HCT116 (cell line): ENCODE results near the gene DLX3. TPM values are rescaled to one million over a fixed set of nuclear protein-coding genes. Genes with fewer than 3 reads are reported as not detected.

Experiments used
- ATAC-seq: fragments of 200-7000 bp; cut with Tn5 transposase; 2 replicates; pipeline ENCODE4 v1.9.1; 2020; ENCODE audit warnings: mild to moderate bottlenecking, moderate library complexity
- BruUV-seq: library from RNA; stranded (reverse); fragments of 400-500 nt; replicated peaks from 2 replicates; lab custom pipeline; 2021; lab: Mats Ljungman, UMichigan
- CTCF ChIA-PET: fragments of 300-600 bp; sonication (Branson Sonifier 250); formaldehyde crosslinking; loops from one replicate; lab custom pipeline; 2021; ENCODE audit warnings: antibody characterized with exemption; lab: Charles Lee
- POLR2A ChIA-PET: fragments of 300-600, 350-600 bp; sonication (Branson Sonifier 250); formaldehyde crosslinking; loops from one replicate; lab custom pipeline; 2021; ENCODE audit warnings: antibody characterized with exemption; lab: Charles Lee
- RAD21 ChIA-PET, 2 experiments: fragments of 300-600 bp; sonication (Branson Sonifier 250); formaldehyde crosslinking; loops; one replicate each; lab custom pipeline; 2023; ENCODE audit warnings: low total read pairs in 2 of 2; ENCODE audit not compliant: uncharacterized antibody in 2 of 2, unreplicated experiment in 2 of 2, low non-redundant PET in 1 of 2; lab: Charles Lee
- DNase-seq: peaks from one replicate; pipeline ENCODE4 v3.0.0-alpha.2; 2010; ENCODE audit warnings: low read depth, low spot score
- H2AFZ ChIP-seq: fragments of 200-600 bp; shearing (Covaris generic), sonication (generic); 2 replicates; pipeline ENCODE4 v1.6.1; 2017; ENCODE audit warnings: low read depth, mixed run types, mixed read lengths, antibody characterized with exemption, low read length; ENCODE audit not compliant: poor library complexity, severe bottlenecking
- H3K27ac ChIP-seq: 2 replicates; pipeline ENCODE4 v1.5.1; 2012; ENCODE audit warnings: low read depth, low read length
- H3K27me3 ChIP-seq: fragments of 200-600 bp; sonication (generic); 2 replicates; pipeline ENCODE4 v1.6.1; 2016; ENCODE audit warnings: mixed run types, low read length, mixed read lengths; ENCODE audit not compliant: insufficient read depth
- H3K36me3 ChIP-seq, 2 experiments: fragments of 200-500 bp in 1 of 2; fragments of 200-600 bp in 1 of 2; sonication (Bioruptor generic) in 1 of 2; sonication (generic) in 1 of 2; 2 replicates each; pipeline versions ENCODE4 v1.5.1 to v1.6.1; 2014 to 2016; ENCODE audit warnings: low read length in 2 of 2, inconsistent platforms in 1 of 2, mixed read lengths in 1 of 2, mixed run types in 1 of 2; ENCODE audit not compliant: insufficient read depth in 2 of 2, control insufficient read depth in 1 of 2
- H3K4me1 ChIP-seq, 2 experiments: fragments of 200-600 bp in 1 of 2; sonication (generic) in 1 of 2; 2 replicates each; pipeline versions ENCODE4 v1.5.1 to v1.6.1; 2012 to 2017; ENCODE audit warnings: low read length in 2 of 2, inconsistent platforms in 1 of 2, mild to moderate bottlenecking in 1 of 2, mixed read lengths in 1 of 2, mixed run types in 1 of 2, moderate library complexity in 1 of 2; ENCODE audit not compliant: insufficient read depth in 2 of 2, control insufficient read depth in 1 of 2
- H3K4me2 ChIP-seq: fragments of 200-600 bp; sonication (generic); 2 replicates; pipeline ENCODE4 v1.6.1; 2017; ENCODE audit warnings: mixed run types, low read length, mixed read lengths
- H3K4me3 ChIP-seq, 2 experiments: fragments of 200-600 bp in 1 of 2; sonication (generic) in 1 of 2; replicated peaks in 1 of 2; 2 replicates each; pipeline ENCODE4 v1.5.1; 2011 to 2016; ENCODE audit warnings: low read length in 2 of 2, control low read depth in 1 of 2, low read depth in 1 of 2, mild to moderate bottlenecking in 1 of 2, mixed read lengths in 1 of 2, mixed run types in 1 of 2
- H3K79me2 ChIP-seq: fragments of 200-600 bp; sonication (generic); 2 replicates; pipeline ENCODE4 v1.6.1; 2017; ENCODE audit warnings: mild to moderate bottlenecking, mixed run types, low read length, moderate library complexity, mixed read lengths; ENCODE audit not compliant: insufficient read depth
- H3K9ac ChIP-seq: fragments of 200-600 bp; sonication (generic); 2 replicates; pipeline ENCODE4 v1.6.1; 2016; ENCODE audit warnings: low read length, mixed read lengths
- H3K9me2 ChIP-seq: fragments of 200-600 bp; sonication (generic), shearing (Covaris generic); 2 replicates; pipeline ENCODE4 v1.6.1; 2017; ENCODE audit warnings: mixed run types, mild to moderate bottlenecking, moderate library complexity; ENCODE audit not compliant: insufficient read depth
- H3K9me3 ChIP-seq, 2 experiments: fragments of 200-500 bp in 1 of 2; fragments of 200-600 bp in 1 of 2; sonication (Bioruptor generic) in 1 of 2; sonication (generic) in 1 of 2; 2 replicates each; pipeline ENCODE4 v1.6.1; 2014 to 2017; ENCODE audit warnings: low read length in 2 of 2, mixed read lengths in 2 of 2, inconsistent platforms in 1 of 2, low read depth in 1 of 2, mild to moderate bottlenecking in 1 of 2, mixed run types in 1 of 2, moderate library complexity in 1 of 2; ENCODE audit not compliant: control insufficient read depth in 1 of 2, insufficient read depth in 1 of 2
- H4K20me1 ChIP-seq: fragments of 200-600 bp; sonication (generic), shearing (Covaris generic); 2 replicates; pipeline ENCODE4 v1.6.1; 2017; ENCODE audit warnings: mixed run types, mild to moderate bottlenecking, moderate library complexity; ENCODE audit not compliant: insufficient read depth
- CBX3 ChIP-seq: IDR thresholded peaks from 2 replicates; pipeline ENCODE4 v1.6.1; 2012; ENCODE audit warnings: low read depth
- CEBPB ChIP-seq: IDR thresholded peaks from 2 replicates; pipeline ENCODE4 v1.6.1; 2012; ENCODE audit warnings: low read depth
- ELF1 ChIP-seq: IDR thresholded peaks from 2 replicates; pipeline ENCODE4 v1.6.1; 2012; ENCODE audit warnings: low read depth, borderline replicate concordance
- EZH2phosphoT487 ChIP-seq: fragments of 200-600 bp; IDR thresholded peaks from 2 replicates; pipeline ENCODE4 v1.6.1; 2018; ENCODE audit warnings: antibody characterized with exemption, borderline replicate concordance
- JUND ChIP-seq: IDR thresholded peaks from 2 replicates; pipeline ENCODE4 v1.6.1; 2012
- POLR2A ChIP-seq: IDR thresholded peaks from 2 replicates; pipeline ENCODE4 v1.7.0; 2011; ENCODE audit warnings: borderline replicate concordance; ENCODE audit not compliant: insufficient read depth, insufficient read length; ENCODE audit errors: extremely low read depth
- RAD21 ChIP-seq: IDR thresholded peaks from 2 replicates; pipeline ENCODE4 v1.6.1; 2012; ENCODE audit warnings: low read depth, mild to moderate bottlenecking
- REST ChIP-seq: IDR thresholded peaks from 2 replicates; pipeline ENCODE4 v1.6.1; 2012; ENCODE audit warnings: low read depth
- SIN3A ChIP-seq: IDR thresholded peaks from 2 replicates; pipeline ENCODE4 v1.6.1; 2012; ENCODE audit warnings: low read depth
- SRF ChIP-seq: IDR thresholded peaks from 2 replicates; pipeline ENCODE4 v1.6.1; 2012; ENCODE audit warnings: low read depth
- TCF7L2 ChIP-seq: IDR thresholded peaks from 2 replicates; pipeline ENCODE4 v1.7.0; 2011; ENCODE audit warnings: borderline replicate concordance, inconsistent platforms; ENCODE audit not compliant: insufficient read depth, insufficient read length; ENCODE audit errors: extremely low read depth
- YY1 ChIP-seq: IDR thresholded peaks from 2 replicates; pipeline ENCODE4 v1.6.1; 2011; ENCODE audit warnings: low read length, low read depth, moderate library complexity, mild to moderate bottlenecking; ENCODE audit not compliant: insufficient replicate concordance; ENCODE audit errors: extremely low read depth
- ZNF274 ChIP-seq: fragments of 200-500 bp; sonication (Bioruptor generic); IDR thresholded peaks from 2 replicates; pipeline ENCODE4 v1.6.1; 2014; ENCODE audit warnings: mild to moderate bottlenecking, low read depth, low read length, inconsistent platforms
- intact Hi-C: fragments of 100-400 bp; cut with micrococcal nuclease; formaldehyde crosslinking; loops from 2 replicates; pipeline ENCODE4 v1.10.0; 2022
- total RNA-seq: library from RNA; stranded (reverse); gene quantifications from one replicate; pipeline ENCODE4 v1.2.1, GENCODE V29; 2021; ENCODE audit not compliant: unreplicated experiment
- TF ChIP-seq, protein P1 (sequence below): IDR thresholded peaks from 2 replicates; pipeline ENCODE4 v1.6.1; 2012
- TF ChIP-seq, protein P2 (sequence below), 3 experiments: fragments of 200-600 bp in 1 of 3; sonication (generic) in 1 of 3; IDR thresholded peaks in 2 of 3; conservative IDR thresholded peaks in 1 of 3; 2 replicates each; pipeline ENCODE4 v1.5.1; 2012 to 2017; ENCODE audit warnings: low read depth in 2 of 3, low read length in 2 of 3, antibody characterized with exemption in 1 of 3, borderline replicate concordance in 1 of 3, control low read depth in 1 of 3, mild to moderate bottlenecking in 1 of 3, mixed read lengths in 1 of 3, mixed run types in 1 of 3, moderate library complexity in 1 of 3; ENCODE audit not compliant: insufficient read depth in 1 of 3

Gene DLX3
- total RNA-seq, 1 experiment from 2014 or later, result not detected

DNA sequence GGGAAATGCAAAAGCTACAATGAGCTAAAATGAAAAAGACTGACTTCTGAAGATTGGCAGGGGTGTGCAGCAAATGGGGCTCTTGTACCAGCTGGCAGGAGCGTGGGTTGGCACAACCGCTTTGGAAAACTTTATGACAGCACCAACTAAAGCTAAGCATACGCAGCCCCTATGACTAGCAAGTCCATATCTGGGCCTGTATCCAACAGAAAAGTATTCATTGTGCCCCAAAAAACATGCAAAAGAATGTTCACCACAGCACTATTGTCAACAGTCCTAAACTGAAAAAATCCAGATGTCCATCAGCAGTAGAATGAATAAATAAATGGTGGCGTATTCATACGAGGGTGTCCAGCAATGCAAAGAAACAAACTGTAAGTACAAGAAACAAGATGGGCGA, 38.3 kb upstream of the DLX3 start:
- H3K9ac ChIP-seq, result no peak overlapping the region
- intact Hi-C loops, result no loop called here
- no peak for DNase-seq
- H3K79me2 ChIP-seq, result no peaks in the 10 kb centered on the region
- H3K27ac ChIP-seq, result no peak overlapping the region
- RAD21 ChIA-PET, result interaction anchor here in 1 of 2 experiments (0.6 kb wide), 1 partner anchor 43 kb away, joined by 4 read pairs; no protein-coding TSS in a partner anchor
- CTCF ChIA-PET, result interaction anchor here (3.2 kb wide), 1 partner anchor 61 kb away, joined by 12 read pairs; no protein-coding TSS in a partner anchor
- TF ChIP-seq ZNF274, result no peak
- TF ChIP-seq, protein P1, sequence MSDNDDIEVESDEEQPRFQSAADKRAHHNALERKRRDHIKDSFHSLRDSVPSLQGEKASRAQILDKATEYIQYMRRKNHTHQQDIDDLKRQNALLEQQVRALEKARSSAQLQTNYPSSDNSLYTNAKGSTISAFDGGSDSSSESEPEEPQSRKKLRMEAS, result no peak
- TF ChIP-seq EZH2phosphoT487, result no peak
- no peak for TF ChIP-seq SIN3A
- no peak for TF ChIP-seq JUND
- TF ChIP-seq, protein P2, sequence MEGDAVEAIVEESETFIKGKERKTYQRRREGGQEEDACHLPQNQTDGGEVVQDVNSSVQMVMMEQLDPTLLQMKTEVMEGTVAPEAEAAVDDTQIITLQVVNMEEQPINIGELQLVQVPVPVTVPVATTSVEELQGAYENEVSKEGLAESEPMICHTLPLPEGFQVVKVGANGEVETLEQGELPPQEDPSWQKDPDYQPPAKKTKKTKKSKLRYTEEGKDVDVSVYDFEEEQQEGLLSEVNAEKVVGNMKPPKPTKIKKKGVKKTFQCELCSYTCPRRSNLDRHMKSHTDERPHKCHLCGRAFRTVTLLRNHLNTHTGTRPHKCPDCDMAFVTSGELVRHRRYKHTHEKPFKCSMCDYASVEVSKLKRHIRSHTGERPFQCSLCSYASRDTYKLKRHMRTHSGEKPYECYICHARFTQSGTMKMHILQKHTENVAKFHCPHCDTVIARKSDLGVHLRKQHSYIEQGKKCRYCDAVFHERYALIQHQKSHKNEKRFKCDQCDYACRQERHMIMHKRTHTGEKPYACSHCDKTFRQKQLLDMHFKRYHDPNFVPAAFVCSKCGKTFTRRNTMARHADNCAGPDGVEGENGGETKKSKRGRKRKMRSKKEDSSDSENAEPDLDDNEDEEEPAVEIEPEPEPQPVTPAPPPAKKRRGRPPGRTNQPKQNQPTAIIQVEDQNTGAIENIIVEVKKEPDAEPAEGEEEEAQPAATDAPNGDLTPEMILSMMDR (IDR thresholded peaks at IDR 0.05 in 2 of 3, conservative IDR thresholded peaks at IDR 0.05 in 1 of 3; ENCODE audit: borderline replicate concordance in 1 of 3, insufficient read depth in 1 of 3, low read depth in 2 of 3, low read length in 2 of 3), result no peak
- no peak for TF ChIP-seq POLR2A
- TF ChIP-seq CBX3, result no peak
- TF ChIP-seq ELF1, result no peak
- TF ChIP-seq SRF, result no peak
- TF ChIP-seq REST, result no peak
- TF ChIP-seq TCF7L2, result no peak
- no peak for TF ChIP-seq RAD21
- TF ChIP-seq YY1, result no peak
- TF ChIP-seq CEBPB, result no peak
- TF ChIP-seq, all 23 proteins: peak for 0
- POLR2A ChIA-PET, result interaction anchor here (7.2 kb wide), 1 partner anchor 21 kb away, joined by 99 read pairs; the partner anchor contains the start of gene ITGA3
- Histone ChIP-seq H3K9me2 (no peaks in the 10 kb centered on the region), H2AFZ (no peak overlapping the region), H3K36me3 (no peaks in the 10 kb centered on the region), H3K4me1 (peaks cover 37 to 65% of the 10 kb centered on the region in 2 experiments), H3K4me3 (no peak overlapping the region), H3K27me3 (no peaks in the 10 kb centered on the region), H4K20me1 (no peaks in the 10 kb centered on the region), H3K4me2 (no peak overlapping the region), H3K9me3 (no peaks in the 10 kb centered on the region)
- ATAC-seq, result no peak
- BruUV-seq, result no TSS peak
